Stimulated activated CD4-positive, alpha-beta T cell treated with anti-CD3 and anti-CD28 coated beads, Interleukin-1b, Interleukin-23, amount 100 ng/mL, for 48 hours (primary cell): ENCODE measurements around the gene ANKDD1B.
A peak's percentile ranks its signal among the peaks of the same experiment; 100 is the strongest.

Experiments used
- DNase-seq: peaks from one replicate; pipeline ENCODE4 v3.0.0-alpha.2; 2020

The ANKDD1B gene

GRCh38 chr5:75710637-75711036 lies 99.4 kb downstream of the ANKDD1B start:
- DNase-seq: no peak

- no peak for DNase-seq
Measured at GRCh38 chr5:75711151-75711550, 99.9 kb downstream of the ANKDD1B start.

- no peak for DNase-seq
Measured at GRCh38 chr5:75712091-75712490, 100.8 kb downstream of the ANKDD1B start.

GRCh38 chr5:75716715-75717081 lies 105.4 kb downstream of the ANKDD1B start:
- no peak for DNase-seq

GRCh38 chr5:75717082-75717922 lies 106.0 kb downstream of the ANKDD1B start, which contains the start of gene POC5:
Gene POC5 (minus strand): TSS chr5:75717437. CDS start chr5:75712937, 4,500 bp downstream.
- peak; percentile 99 for DNase-seq

- no peak for DNase-seq
Measured at GRCh38 chr5:75720882-75721281, 109.6 kb downstream of the ANKDD1B start.
